Fibroblast of mammary gland (primary cell): ENCODE measurements around the gene ENPP7.

Source experiments
- DNase-seq: peaks from one replicate; pipeline ENCODE4 v3.0.0-alpha.2; 2010; ENCODE audit warnings: low read depth
- H3K4me3 ChIP-seq: 2 replicates; pipeline ENCODE4 v1.5.1; 2011; ENCODE audit warnings: low read depth, mild to moderate bottlenecking, low read length, moderate library complexity; ENCODE audit not compliant: control insufficient read depth
- CTCF ChIP-seq: conservative IDR thresholded peaks from 2 replicates; pipeline ENCODE4 v1.5.1; 2011; ENCODE audit warnings: low read depth, low read length, inconsistent platforms; ENCODE audit not compliant: control insufficient read depth, insufficient read depth

The ENPP7 gene

GRCh38 chr17:79702550-79703236 lies 28.1 kb upstream of the ENPP7 start:
- no peak for DNase-seq
- TF ChIP-seq CTCF: no peak
- H3K4me3 ChIP-seq: no peak overlapping the region

DNA sequence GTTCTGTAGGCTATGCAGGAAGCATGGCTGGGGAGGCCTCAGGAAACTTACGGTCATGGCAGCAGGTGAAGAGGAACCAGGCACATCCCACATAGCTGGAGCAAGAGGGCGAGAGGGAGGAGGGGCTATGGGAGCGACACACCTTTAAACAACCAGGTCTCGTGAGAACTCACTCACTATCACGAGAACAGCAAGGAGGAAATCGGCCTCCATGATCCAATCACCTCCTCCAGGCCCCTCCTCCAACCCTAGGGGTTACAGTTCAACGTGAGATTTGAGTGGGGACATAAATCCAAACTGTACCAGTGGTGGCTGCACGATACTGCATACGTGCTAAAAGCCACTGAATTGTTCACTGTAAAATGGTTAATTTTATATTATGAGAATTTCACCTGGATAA lies 26.1 kb upstream of the ENPP7 start:
- H3K4me3 ChIP-seq: no peak overlapping the region
- no peak for TF ChIP-seq CTCF
- DNase-seq: no peak

- H3K4me3 ChIP-seq: no peak overlapping the region
- no peak for TF ChIP-seq CTCF
Observed at GRCh38 chr17:79705674-79706073, 25.1 kb upstream of the ENPP7 start.

DNA sequence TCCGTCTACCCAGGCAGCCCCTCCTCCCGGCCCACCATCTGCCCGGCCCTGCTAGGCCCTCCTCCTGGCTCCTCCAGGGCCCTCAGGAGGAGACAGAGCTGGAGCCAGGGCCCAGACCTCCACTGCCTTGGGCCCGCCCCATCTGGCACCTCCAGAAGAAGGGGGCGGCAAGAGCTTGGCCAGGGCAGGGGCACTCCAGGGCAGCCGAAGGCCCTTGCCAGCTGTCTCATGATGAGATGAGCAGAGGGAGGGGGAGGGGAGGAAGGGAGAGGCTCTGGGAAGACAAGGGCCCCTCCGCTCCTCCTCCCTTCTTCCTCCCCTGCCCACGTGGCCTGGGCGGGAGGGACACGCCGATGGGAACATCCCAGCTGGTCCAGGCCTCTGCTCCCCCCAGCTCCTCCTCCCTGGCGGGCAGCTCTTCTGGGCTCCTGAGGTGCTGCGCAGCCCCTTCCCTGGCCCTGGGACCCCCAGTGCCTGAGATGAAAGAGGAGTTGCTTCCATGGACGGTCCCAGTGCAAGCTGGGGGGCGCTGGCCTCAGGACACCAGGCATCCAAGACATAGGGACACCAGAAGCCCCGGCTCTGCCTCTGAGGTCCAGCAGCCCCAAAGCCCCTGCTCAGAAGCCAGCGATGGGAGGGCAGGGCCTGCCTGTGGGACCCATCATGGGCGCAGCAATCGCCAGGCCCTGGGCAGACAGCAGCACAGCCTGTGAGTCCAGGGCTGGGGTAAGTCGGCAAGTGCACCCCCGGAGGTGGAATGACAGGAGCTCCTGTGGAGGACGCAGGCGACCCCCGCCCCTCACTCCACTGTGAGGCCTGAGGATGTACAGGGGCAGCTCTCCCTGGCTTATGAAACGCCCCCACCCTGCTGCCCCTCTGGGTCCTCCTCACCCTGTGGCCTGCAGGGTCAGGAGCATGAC lies 23.6 kb upstream of the ENPP7 start:
- peak; percentile 33 for DNase-seq
- H3K4me3 ChIP-seq: no peak overlapping the region
- TF ChIP-seq CTCF: no peak

More at GRCh38 chr17:79705674-79706073, 25.1 kb upstream of the ENPP7 start:
- no peak for DNase-seq

- DNase-seq: peak; percentile 49
- TF ChIP-seq CTCF: peak; percentile 73
- H3K4me3 ChIP-seq: no peak overlapping the region
Observed at GRCh38 chr17:79707931-79708891, 22.5 kb upstream of the ENPP7 start.

DNA sequence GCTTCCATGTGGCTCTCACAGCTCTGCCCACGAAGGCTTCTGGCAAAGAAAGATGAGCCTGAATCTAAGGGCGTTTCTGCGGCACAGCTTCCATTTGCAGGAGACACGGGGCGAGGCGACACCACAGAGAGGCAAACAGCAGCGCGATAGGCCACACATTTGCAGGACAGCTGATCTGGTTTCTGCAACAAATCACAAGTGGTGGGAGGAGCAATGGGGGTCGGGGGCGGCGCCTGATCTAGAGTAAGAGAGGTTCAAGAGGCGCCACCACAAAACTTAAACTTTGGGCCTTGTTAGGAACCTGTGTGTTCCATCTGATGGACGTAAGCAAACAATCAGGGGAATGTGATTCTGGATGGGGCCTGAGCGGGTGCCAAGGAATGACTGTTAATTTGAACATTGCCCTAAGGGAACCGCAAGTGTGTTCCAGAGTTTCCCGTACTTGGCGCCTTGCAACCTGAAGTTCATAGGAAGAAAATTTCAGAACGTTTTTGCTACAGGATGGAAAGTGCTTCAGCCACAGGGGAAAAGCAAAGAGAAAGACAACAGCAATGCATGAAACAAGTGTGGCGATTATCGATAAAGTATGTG lies 18.9 kb upstream of the ENPP7 start:
- TF ChIP-seq CTCF: no peak

More for the DNA sequence above, 18.9 kb upstream of the ENPP7 start:
- no peak for DNase-seq
- no peak overlapping the region for H3K4me3 ChIP-seq
